Fibroblast of lung (primary cell): ENCODE data around the gene DLGAP1. TPM values are rescaled to one million over a fixed set of nuclear protein-coding genes. Genes with fewer than 3 reads are reported as not detected.
A peak's percentile ranks its signal among the peaks of the same experiment; 100 is the strongest.

Source experiments
- DNase-seq, 2 donors: peaks; one replicate each; pipeline versions ENCODE4 v3.0.0 to v3.0.0-alpha.2; 2010; ENCODE audit warnings: low read depth in 2 of 2
- H2AFZ ChIP-seq: 2 replicates; pipeline ENCODE4 v1.5.1; 2012; ENCODE audit warnings: low read length, control low read depth, inconsistent platforms
- H3K27ac ChIP-seq: 2 replicates; pipeline ENCODE4 v1.5.1; 2011; ENCODE audit warnings: low read length, control low read depth; ENCODE audit not compliant: insufficient read depth
- H3K27me3 ChIP-seq: 2 replicates; pipeline ENCODE4 v1.5.1; 2011; ENCODE audit warnings: mild to moderate bottlenecking, low read length; ENCODE audit not compliant: control insufficient read depth, insufficient read depth
- H3K36me3 ChIP-seq: 2 replicates; pipeline ENCODE4 v1.5.1; 2011; ENCODE audit warnings: low read length; ENCODE audit not compliant: control insufficient read depth, insufficient read depth
- H3K4me1 ChIP-seq: 2 replicates; pipeline ENCODE4 v1.5.1; 2011; ENCODE audit warnings: low read length; ENCODE audit not compliant: control insufficient read depth, insufficient read depth; ENCODE audit errors: extremely low read depth
- H3K4me2 ChIP-seq: 2 replicates; pipeline ENCODE4 v1.5.1; 2011; ENCODE audit warnings: low read length, control low read depth; ENCODE audit not compliant: insufficient read depth; ENCODE audit errors: extremely low read depth
- H3K4me3 ChIP-seq, 4 experiments: fragments of 200-600 bp in 1 of 4; sonication (generic) in 1 of 4; replicated peaks in 1 of 4; 2 replicates each; pipeline ENCODE4 v1.5.1; 2011 to 2016; ENCODE audit warnings: low read length in 4 of 4, low read depth in 3 of 4, mild to moderate bottlenecking in 3 of 4, control low read depth in 2 of 4, inconsistent platforms in 1 of 4, mixed read lengths in 1 of 4; ENCODE audit not compliant: insufficient read depth in 1 of 4; ENCODE audit errors: control extremely low read depth in 1 of 4
- H3K79me2 ChIP-seq: 2 replicates; pipeline ENCODE4 v1.5.1; 2012; ENCODE audit warnings: mild to moderate bottlenecking, low read length, inconsistent platforms; ENCODE audit not compliant: control insufficient read depth, insufficient read depth
- H3K9ac ChIP-seq: 2 replicates; pipeline ENCODE4 v1.5.1; 2011; ENCODE audit warnings: mild to moderate bottlenecking, low read length, control low read depth; ENCODE audit not compliant: insufficient read depth
- H3K9me3 ChIP-seq: 2 replicates; pipeline ENCODE4 v1.5.1; 2012; ENCODE audit warnings: low read depth, low read length; ENCODE audit not compliant: control insufficient read depth, insufficient read depth
- H4K20me1 ChIP-seq: 2 replicates; pipeline ENCODE4 v1.5.1; 2011; ENCODE audit warnings: low read length; ENCODE audit not compliant: control insufficient read depth, insufficient read depth; ENCODE audit errors: extremely low read depth
- CTCF ChIP-seq, 2 donors: IDR thresholded peaks in 1 of 2; conservative IDR thresholded peaks in 1 of 2; 1 replicate in 1 of 2; 2 replicates in 1 of 2; pipeline ENCODE4 v1.5.1; 2011 to 2012; ENCODE audit warnings: low read length in 2 of 2, control low read depth in 1 of 2, inconsistent platforms in 1 of 2, low read depth in 1 of 2, mild to moderate bottlenecking in 1 of 2
- EZH2 ChIP-seq: IDR thresholded peaks from 2 replicates; pipeline ENCODE4 v1.5.1; 2012; ENCODE audit warnings: low read length, control low read depth, mild to moderate bottlenecking; ENCODE audit errors: missing control alignments
- polyA plus RNA-seq, 2 donors: library from polyadenylated mRNA; depleted of rRNA in 1 of 2; stranded (reverse) in 1 of 2; unstranded in 1 of 2; fragments of >200 nt; gene quantifications; 2 replicates each; pipeline ENCODE4 v1.2.1, GENCODE V29; 2011 to 2012; ENCODE audit warnings: missing spikeins in 1 of 2
- total RNA-seq: library from RNA; depleted of rRNA; stranded (reverse); fragments of >200 nt; gene quantifications from 2 replicates; pipeline ENCODE4 v1.2.1, GENCODE V29; 2014

Gene DLGAP1
- total and polyA plus RNA-seq, 2 donors (not counting 1 experiment from before 2014, with no cell fraction given): 0.16 to 0.17 TPM

- no peak for TF ChIP-seq EZH2
- no peak for TF ChIP-seq CTCF (conservative IDR thresholded peaks at IDR 0.05 in 1 of 2, IDR thresholded peaks at IDR 0.05 in 1 of 2; ENCODE audit: low read depth in 1 of 2, low read length in 2 of 2)
- H3K9me3 ChIP-seq: no peaks in the 10 kb centered on the region
- H2AFZ ChIP-seq: no peak overlapping the region
- H3K4me2 ChIP-seq: no peak overlapping the region
- H3K27ac ChIP-seq: no peak overlapping the region
- no peaks in the 10 kb centered on the region for H3K36me3 ChIP-seq
- H3K27me3 ChIP-seq: no peaks in the 10 kb centered on the region
- no peak overlapping the region for H3K4me3 ChIP-seq
- H3K9ac ChIP-seq: no peak overlapping the region
- no peak for DNase-seq
- no peaks in the 10 kb centered on the region for H3K79me2 ChIP-seq
- H4K20me1 ChIP-seq: no peaks in the 10 kb centered on the region
- no peaks in the 10 kb centered on the region for H3K4me1 ChIP-seq
These were observed 742.6 kb downstream of the DLGAP1 start for GRCh38 chr18:3712491-3712890.

GRCh38 chr18:3710712-3711301 lies 744.3 kb downstream of the DLGAP1 start:
- Histone ChIP-seq H3K27ac (no peak overlapping the region), H3K4me3 (no peak overlapping the region), H3K4me2 (no peak overlapping the region), H3K9ac (no peak overlapping the region), H3K27me3 (no peaks in the 10 kb centered on the region), H3K79me2 (no peaks in the 10 kb centered on the region), H3K4me1 (no peaks in the 10 kb centered on the region), H4K20me1 (no peaks in the 10 kb centered on the region), H3K9me3 (no peaks in the 10 kb centered on the region), H2AFZ (no peak overlapping the region), H3K36me3 (no peaks in the 10 kb centered on the region)
- TF ChIP-seq EZH2 (no peak), CTCF (conservative IDR thresholded peaks at IDR 0.05 in 1 of 2, IDR thresholded peaks at IDR 0.05 in 1 of 2; ENCODE audit: low read depth in 1 of 2, low read length in 2 of 2) (no peak)
- peak in 1 of 2 donors; percentile 17 for DNase-seq

- Histone ChIP-seq H3K9me3 (no peaks in the 10 kb centered on the region), H3K4me1 (no peaks in the 10 kb centered on the region), H3K4me3 (no peak overlapping the region), H2AFZ (no peak overlapping the region), H3K79me2 (no peaks in the 10 kb centered on the region), H3K4me2 (no peak overlapping the region), H3K36me3 (no peaks in the 10 kb centered on the region), H3K27me3 (no peaks in the 10 kb centered on the region), H3K27ac (no peak overlapping the region), H4K20me1 (no peaks in the 10 kb centered on the region), H3K9ac (no peak overlapping the region)
- DNase-seq: peak in 1 of 2 donors; percentile 41
- TF ChIP-seq CTCF (conservative IDR thresholded peaks at IDR 0.05 in 1 of 2, IDR thresholded peaks at IDR 0.05 in 1 of 2; ENCODE audit: low read depth in 1 of 2, low read length in 2 of 2): no peak
- no peak for TF ChIP-seq EZH2
These were observed 745.9 kb downstream of the DLGAP1 start for GRCh38 chr18:3709205-3709604.
